Thyroid gland (tissue), 4 donors: ENCODE results near the gene MAML3.

Source experiments
- CTCF ChIP-seq, 6 experiments: fragments of 200-600 bp in 3 of 6; fragments of 450-650 bp in 3 of 6; sonication (generic) in 3 of 6; IDR thresholded peaks; one replicate each; pipeline ENCODE4 v1.5.1; 2016 to 2019; ENCODE audit warnings: antibody characterized with exemption in 6 of 6, mild to moderate bottlenecking in 2 of 6, inconsistent platforms in 1 of 6, moderate library complexity in 1 of 6
- POLR2A ChIP-seq, 2 donors: fragments of 450-650 bp; IDR thresholded peaks; one replicate each; pipeline ENCODE4 v1.6.1; 2017; ENCODE audit warnings: antibody characterized with exemption in 2 of 2, mild to moderate bottlenecking in 2 of 2, moderate library complexity in 1 of 2

GRCh38 chr4:139966383-139966782 is 187.6 kb downstream of the MAML3 start:
- TF ChIP-seq CTCF (IDR thresholded peaks at IDR 0.05) (no peak), POLR2A (IDR thresholded peaks at IDR 0.05) (no peak)
